Mesenteric fat pad (tissue), 1 donor: ENCODE measurements around the gene C19orf85. TPM values are rescaled to one million over a fixed set of nuclear protein-coding genes. Genes with fewer than 3 reads are reported as not detected.

Experiments used
- DNase-seq: peaks from one replicate; pipeline ENCODE4 v3.0.0-alpha.2; 2020; ENCODE audit warnings: low spot score
- total RNA-seq: library from RNA; stranded (reverse); fragmentation: NEBNext Ultra II Directional; extraction: Animal tissue kit (Norgen Biotek cat#: 25700); gene quantifications from one replicate; pipeline ENCODE4 v1.2.1, GENCODE V29; 2021
- donor health status: DM: yes; HTN: yes; CAD: no.

The C19orf85 gene
- total RNA-seq, 1 donor from 2014 or later, result not detected

GRCh38 chr19:55478364-55478763 lies 13.8 kb upstream of the C19orf85 start:
- no peak for DNase-seq

GRCh38 chr19:55477905-55478304 lies 13.4 kb upstream of the C19orf85 start:
- no peak for DNase-seq

DNA sequence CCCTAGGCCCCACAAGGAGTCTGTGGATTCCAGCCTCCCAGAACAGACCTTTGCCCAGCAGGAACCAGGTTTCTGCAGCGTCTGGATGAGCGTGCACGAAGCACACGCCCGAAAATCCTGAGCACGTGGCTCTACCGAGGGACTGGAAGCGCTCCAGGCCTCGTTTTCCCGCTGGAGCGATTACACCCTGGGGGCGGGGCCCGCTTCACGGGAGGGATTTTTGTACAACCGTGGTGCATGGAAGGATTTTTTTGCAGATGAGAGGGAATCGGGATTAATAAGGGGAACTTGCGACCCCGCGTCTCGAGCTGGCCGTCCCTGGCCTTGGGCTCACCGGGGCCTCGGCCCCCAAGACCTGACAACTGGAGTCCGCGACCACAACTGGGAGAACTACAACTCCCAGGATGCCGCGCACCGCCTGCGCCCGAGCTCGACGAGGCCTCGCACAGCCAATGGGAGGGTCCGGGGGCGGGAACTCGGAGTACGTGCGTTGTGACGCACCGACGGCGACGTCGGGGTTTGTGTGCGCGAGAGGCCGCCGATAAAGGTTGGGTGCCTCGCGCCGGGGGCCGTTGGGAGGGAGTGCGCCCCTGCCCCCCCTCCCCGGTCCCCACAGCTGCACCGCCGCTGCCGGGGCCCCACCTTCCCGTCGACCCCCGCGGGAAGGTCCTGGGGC lies 11.7 kb upstream of the C19orf85 start, which contains the start of gene ZNF628:
Gene ZNF628, plus strand, starts transcription at position 518 of the 676 bp plus-strand sequence. CDS start 3,294 bp downstream, outside the sequence.
- peak; percentile 99 for DNase-seq

- no peak for DNase-seq
Measured at GRCh38 chr19:55474269-55475265, 10.0 kb upstream of the C19orf85 start.

DNA sequence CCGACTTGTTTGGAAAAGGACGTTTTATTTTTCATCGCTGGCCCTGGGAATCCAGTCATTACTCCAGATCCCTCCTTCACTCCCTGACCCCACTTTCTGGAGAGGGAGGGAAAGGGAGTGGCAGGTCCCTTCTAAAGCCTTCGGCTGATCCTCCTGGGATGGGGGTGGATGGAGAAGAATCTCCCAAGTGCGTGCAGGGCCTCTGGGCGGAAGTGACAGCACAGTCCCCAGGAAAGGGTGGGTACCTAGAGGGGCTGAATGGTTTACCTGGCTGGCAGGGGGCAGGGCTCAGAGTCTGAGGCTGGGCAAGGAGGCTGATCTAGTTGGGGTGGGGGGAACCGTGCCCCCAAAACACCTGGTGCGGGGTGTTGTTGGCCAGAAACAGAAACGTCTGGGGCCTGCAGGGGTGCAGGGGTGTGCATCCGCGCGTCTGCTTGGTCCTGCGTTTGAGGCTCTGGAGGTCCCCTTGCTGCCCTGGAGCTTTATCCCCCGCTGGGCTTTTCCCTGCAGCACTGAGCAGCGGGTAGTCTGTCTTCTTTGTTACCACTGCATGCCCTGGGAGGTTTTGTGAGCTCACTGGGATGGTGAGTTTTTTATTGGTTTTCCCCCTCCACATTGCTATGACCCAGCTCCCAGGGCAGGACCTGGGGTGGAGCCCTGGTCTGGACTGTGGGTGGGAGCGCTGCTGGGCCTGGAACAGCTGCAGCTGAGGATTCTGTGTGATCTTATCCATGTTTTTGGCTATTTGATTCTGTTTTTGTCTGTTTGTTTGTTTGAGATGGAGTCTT lies 8.9 kb upstream of the C19orf85 start:
- no peak for DNase-seq

DNA sequence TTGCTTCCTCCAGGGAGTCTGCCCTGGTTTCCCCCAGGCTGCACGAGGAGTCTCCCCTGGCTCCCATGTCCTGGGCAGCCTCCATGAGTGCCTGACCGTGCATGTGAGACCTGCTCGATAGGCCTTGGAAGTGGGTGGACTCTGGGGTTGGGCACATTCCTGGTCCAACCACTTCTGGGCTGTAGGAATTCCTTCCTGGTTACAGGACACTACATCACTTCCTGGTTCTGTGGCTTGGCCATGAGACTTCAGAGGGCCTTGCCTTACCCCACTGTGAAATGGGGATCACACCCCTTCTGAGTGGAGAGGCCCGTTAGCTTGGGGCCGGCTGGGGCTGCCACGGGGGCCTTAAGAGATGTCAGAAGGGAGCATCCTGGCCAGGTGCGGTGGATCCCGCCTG lies 7.9 kb upstream of the C19orf85 start:
- DNase-seq, result no peak

DNA sequence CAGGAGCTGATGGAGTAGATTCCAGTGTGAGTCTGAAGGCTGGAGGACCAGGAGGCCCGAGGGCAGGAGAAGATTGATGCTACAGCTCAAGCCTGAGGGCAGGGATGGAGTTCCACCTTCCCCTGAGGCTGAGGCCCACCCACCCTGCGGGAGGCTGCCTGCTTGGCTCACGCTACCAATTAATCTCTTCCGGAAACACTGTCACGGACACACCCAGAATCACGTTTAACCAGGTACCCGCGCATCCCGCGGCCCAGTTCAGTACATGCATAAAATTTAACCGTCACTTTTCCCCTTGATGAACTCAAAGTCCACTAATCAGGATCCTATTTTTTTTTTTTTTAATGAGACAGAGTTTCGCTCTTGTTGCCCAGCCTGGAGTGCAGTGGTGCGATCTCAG lies 6.7 kb upstream of the C19orf85 start:
- DNase-seq, result no peak

GRCh38 chr19:55468054-55468393 lies 3.5 kb upstream of the C19orf85 start:
- DNase-seq, result no peak

DNA sequence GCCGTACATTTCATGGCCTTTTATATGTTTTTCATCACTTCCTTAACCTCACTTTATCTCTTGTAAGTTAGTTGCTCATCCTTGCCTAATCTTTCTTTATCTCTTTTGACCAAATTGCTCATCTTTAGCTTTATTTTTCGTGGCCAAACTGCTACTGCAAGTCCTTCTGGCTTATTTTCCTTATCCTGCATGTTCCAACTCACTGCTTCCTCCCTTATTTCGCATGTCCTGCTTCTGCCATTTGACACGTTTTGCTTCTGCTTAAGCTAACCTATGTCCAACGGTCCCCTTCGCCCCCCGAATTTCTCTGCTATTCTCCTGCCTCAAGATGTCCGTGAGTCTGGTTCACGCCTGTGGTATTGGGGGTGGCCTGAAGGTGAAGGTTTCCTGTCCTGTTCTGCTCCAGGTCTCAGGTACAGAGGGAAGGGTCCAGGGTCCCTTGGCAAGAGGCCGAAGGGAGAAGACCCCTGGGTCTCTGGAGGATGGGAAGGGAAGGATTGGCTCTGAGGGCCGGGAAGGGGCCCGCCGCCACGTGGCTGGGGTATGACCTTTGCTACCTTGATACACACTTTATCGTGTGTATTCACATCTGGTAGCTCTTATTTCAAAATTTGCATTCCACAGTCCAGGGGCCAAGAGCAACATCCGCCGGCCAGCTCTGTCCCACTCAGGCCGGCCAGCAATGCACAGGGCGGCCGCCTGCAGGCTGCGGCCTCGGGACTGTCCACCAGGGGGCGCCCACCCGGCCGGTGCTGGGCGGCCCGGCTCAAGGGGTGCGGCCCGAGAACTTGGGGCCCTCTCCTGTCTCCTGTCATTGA lies 2.9 kb upstream of the C19orf85 start:
- no peak for DNase-seq

DNA sequence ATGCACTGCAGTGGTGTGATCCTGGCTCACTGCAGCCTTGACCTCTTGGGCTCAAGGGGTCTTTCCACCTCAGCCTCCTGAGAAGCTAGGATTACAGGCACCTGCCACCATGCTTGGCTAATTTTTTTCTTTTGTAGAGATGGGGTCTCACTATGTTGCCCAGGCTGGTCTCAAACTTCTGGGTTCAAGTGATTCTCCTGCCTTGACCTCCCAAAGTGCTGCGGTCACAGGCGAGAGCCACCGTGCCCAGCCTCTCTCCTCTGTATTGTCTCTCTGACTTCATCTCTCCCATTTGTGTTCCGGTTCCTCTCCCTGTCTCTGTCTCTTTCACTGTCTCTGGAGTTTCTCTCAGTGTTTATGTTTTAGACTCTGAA lies 1.7 kb upstream of the C19orf85 start:
- DNase-seq, result no peak

GRCh38 chr19:55465460-55466240 lies 1.1 kb upstream of the C19orf85 start:
- no peak for DNase-seq

- DNase-seq, result no peak
Measured at GRCh38 chr19:55464039-55464661, 401 bp downstream of the C19orf85 start.

DNA sequence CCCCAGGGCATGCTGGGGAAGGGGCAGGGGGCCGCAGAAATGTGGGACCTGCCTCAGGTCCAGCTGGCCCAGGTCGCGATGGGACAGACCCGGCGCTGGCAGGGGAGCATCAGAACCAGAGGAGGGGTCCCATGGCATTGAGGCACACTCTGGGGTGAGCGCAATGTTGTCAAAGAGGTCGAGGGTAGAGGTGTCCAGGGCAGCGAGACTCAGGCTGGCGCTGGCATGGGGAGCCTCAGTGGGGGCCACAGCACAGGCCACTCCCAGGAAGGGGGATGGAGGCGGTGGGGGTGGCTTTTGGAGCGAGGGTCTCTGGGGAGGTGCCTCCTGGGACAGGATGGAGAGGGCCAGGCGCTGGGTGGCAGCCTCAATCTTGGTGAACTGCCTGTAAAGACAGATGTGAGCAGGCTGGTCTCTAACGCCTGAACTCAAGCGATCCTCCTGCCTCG lies 944 bp downstream of the C19orf85 start:
- no peak for DNase-seq

DNA sequence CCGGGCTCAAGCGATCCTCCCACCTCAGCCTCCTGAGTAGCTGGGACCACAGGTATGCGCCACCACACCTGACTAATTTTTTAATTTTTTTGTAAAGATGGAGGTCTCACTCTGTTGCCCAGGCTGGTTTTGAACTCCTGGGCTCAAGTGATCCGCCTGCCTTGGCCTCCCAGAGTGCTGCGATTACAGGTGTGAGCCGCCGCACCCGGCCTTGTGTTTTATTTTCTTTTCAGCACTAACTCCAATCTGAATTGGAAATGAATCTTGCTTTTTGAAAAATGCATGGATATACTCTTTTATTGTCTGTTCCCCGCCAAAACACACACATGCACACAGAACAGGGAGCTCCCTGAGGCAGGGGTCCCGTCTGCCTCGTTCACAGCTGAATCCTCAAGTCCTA lies 1.8 kb downstream of the C19orf85 start:
- DNase-seq, result no peak

- no peak for DNase-seq
Measured at GRCh38 chr19:55461974-55462626, 2.5 kb downstream of the C19orf85 start.

DNA sequence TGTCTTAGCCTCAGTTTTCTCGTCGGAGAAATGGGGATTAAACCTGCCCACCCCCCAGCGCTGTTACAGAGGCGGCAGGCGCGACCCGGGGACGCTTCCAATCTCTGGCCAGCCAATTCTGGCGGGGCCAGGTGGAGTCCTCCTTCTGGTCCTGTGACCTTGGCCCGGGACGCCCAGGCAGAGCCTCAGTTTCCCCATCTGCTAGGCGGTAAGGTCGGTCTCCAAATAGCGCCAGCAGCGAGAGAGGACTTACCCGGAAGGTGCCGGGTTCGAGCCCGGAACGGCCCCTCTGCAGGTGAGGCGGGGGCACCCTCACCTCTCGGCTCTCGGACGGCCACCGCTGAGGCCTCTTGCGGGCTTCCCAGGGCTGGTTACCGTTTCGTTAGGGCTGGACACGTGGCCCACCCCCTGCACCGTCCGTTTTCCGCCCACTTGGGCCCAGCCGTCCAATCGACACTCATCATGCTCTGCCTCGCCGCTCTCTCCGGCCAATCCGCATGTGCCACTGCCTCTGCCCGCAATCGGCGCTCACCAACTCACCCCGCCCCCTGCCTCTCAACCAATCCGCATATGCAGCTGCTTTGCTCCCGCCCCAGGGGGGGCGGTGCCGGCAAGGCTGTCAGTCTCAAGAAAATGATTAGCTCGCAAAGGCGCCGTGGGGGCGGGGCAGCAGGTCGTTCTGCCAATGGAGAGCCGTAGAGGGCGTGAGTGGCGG lies 3.1 kb downstream of the C19orf85 start, which contains the start of gene ISOC2:
Gene ISOC2, minus strand, starts transcription at position 384 of the 715 bp plus-strand sequence. CDS start 5,156 bp downstream, outside the sequence.
- DNase-seq, result peak; percentile 100

- no peak for DNase-seq
Measured at GRCh38 chr19:55460670-55461258, 3.8 kb downstream of the C19orf85 start.
